Endothelial cell of umbilical vein (primary cell): ENCODE data around the gene RWDD4.

Experiments used
- POLR2A ChIP-seq: IDR thresholded peaks from 2 replicates; pipeline ENCODE4 v1.6.1; 2012; ENCODE audit warnings: low read depth, mild to moderate bottlenecking, control low read depth, low read length
- TF ChIP-seq, protein P1 (sequence below), 2 donors: IDR thresholded peaks; 1 replicate in 1 of 2; 2 replicates in 1 of 2; pipeline ENCODE4 v1.5.1; 2011; ENCODE audit warnings: low read length in 2 of 2, mild to moderate bottlenecking in 2 of 2, moderate library complexity in 2 of 2, control low read depth in 1 of 2, inconsistent platforms in 1 of 2, low read depth in 1 of 2; ENCODE audit not compliant: insufficient read depth in 1 of 2; ENCODE audit errors: extremely low read depth in 1 of 2

- TF ChIP-seq, protein P1, sequence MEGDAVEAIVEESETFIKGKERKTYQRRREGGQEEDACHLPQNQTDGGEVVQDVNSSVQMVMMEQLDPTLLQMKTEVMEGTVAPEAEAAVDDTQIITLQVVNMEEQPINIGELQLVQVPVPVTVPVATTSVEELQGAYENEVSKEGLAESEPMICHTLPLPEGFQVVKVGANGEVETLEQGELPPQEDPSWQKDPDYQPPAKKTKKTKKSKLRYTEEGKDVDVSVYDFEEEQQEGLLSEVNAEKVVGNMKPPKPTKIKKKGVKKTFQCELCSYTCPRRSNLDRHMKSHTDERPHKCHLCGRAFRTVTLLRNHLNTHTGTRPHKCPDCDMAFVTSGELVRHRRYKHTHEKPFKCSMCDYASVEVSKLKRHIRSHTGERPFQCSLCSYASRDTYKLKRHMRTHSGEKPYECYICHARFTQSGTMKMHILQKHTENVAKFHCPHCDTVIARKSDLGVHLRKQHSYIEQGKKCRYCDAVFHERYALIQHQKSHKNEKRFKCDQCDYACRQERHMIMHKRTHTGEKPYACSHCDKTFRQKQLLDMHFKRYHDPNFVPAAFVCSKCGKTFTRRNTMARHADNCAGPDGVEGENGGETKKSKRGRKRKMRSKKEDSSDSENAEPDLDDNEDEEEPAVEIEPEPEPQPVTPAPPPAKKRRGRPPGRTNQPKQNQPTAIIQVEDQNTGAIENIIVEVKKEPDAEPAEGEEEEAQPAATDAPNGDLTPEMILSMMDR (IDR thresholded peaks at IDR 0.05; ENCODE audit: extremely low read depth in 1 of 2, insufficient read depth in 1 of 2, low read depth in 1 of 2, low read length in 2 of 2) = no peak
- no peak for TF ChIP-seq POLR2A
Observed at GRCh38 chr4:183636503-183636902, 22.5 kb downstream of the RWDD4 start.
